K562 treated with DMSO at 1 percent for 4 hours (cell line): ENCODE measurements around the gene RTBDN. TPM values are rescaled to one million over a fixed set of nuclear protein-coding genes. Genes with fewer than 3 reads are reported as not detected.

ENCODE experiments used
- total RNA-seq: library from RNA; unstranded; fragments of 300-600 nt; gene quantifications from 2 replicates; pipeline ENCODE4 v1.2.3, GENCODE V29; 2022; ENCODE audit not compliant: insufficient read depth

The RTBDN gene
- not detected in 2 replicates for total RNA-seq

DNA sequence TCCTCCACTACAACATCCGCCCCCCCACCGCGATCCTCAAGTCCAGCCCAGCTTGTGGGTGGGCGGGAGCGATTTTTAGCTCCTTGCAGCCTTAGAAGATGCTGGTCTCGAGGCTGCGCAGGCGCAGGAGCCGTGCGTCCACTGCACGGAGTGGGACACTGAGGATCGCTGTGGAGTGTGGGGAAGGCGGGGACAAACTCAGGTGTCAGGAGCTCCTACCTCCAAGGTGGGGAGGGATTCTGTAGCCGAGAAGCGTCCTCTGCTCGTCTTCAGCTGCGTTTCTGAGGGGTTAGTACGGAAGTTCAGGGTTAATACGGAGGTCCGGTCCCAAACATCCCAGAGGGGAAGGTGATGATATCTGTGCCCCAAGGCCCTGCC lies at the start of gene RTBDN:
RTBDN (minus strand) TSS at position 14 of the 378 bp plus-strand sequence. CDS start 4,600 bp downstream, outside the sequence.

GRCh38 chr19:12881172-12881808 lies 46.9 kb upstream of the RTBDN start, which contains the start of gene DNASE2:
TSS of gene DNASE2 (minus strand) at chr19:12881449. CDS start at chr19:12881375, 74 bp downstream.

GRCh38 chr19:12838182-12838885 lies 4.0 kb upstream of the RTBDN start, which contains the start of gene MAST1:
TSS of gene MAST1 (plus strand) at chr19:12838515. CDS start at chr19:12838573, 58 bp downstream.

DNA sequence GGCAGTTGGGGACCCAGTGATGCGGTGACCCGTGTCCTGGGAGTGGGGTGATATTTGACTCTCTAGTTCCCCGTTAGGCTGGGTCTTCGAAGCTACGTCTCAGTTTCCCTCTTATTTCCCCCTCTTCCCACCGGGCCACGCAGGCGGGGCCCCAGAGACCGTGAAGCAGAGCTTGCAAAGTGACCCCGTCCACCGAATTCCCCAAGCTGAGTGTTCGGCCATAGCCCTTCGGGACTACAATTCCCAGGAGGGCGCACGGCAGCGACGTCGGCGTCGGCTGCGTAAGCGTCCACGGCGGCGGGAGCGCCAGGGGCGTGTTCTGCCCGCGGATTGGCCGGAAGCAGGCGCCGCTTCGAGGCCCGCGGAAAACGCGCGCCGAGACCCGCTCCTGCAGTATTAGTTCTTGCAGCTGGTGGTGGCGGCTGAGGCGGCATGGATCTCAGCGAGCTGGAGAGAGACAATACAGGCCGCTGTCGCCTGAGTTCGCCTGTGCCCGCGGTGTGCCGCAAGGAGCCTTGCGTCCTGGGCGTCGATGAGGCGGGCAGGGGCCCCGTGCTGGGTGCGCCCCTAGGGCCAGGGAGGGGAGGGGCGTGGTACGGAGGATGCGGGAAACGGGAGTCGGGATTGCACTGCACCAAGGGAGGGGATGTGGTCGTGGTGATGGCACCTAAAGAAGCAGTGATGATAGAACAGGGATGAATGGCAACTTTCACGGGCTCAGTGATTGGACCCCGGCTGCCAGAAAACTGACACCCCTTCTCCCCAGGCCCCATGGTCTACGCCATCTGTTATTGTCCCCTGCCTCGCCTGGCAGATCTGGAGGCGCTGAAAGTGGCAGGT lies 27.9 kb downstream of the RTBDN start, which contains the start of gene RNASEH2A:
RNASEH2A (plus strand) TSS at position 343 of the 840 bp plus-strand sequence; CDS start at position 433, 90 bp downstream.

GRCh38 chr19:12801466-12802266 lies 32.7 kb downstream of the RTBDN start, which contains the start of the genes PRDX2 and THSD8:
TSS of gene PRDX2 (minus strand) at chr19:12801800. CDS start at chr19:12801261, 539 bp downstream.
TSS of gene THSD8 (plus strand) at chr19:12802069. CDS start at chr19:12802072, 3 bp downstream.

DNA sequence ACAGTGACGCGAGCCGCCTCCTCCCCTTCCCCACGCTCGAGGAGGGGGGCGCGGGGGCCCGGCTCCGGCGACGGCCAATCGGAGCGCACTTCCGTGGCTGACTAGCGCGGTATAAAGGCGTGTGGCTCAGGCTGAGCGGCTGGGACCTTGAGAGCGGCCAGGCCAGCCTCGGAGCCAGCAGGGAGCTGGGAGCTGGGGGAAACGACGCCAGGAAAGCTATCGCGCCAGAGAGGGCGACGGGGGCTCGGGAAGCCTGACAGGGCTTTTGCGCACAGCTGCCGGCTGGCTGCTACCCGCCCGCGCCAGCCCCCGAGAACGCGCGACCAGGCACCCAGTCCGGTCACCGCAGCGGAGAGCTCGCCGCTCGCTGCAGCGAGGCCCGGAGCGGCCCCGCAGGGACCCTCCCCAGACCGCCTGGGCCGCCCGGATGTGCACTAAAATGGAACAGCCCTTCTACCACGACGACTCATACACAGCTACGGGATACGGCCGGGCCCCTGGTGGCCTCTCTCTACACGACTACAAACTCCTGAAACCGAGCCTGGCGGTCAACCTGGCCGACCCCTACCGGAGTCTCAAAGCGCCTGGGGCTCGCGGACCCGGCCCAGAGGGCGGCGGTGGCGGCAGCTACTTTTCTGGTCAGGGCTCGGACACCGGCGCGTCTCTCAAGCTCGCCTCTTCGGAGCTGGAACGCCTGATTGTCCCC lies 42.9 kb downstream of the RTBDN start, which contains the start of gene JUNB:
JUNB (plus strand) TSS at position 142 of the 706 bp plus-strand sequence; CDS start at position 428, 286 bp downstream.

Other genes starting within 250 kb of the RTBDN start
- 1.8 TPM in 2 replicates for gene ZNF490, start 223.8 kb downstream of the RTBDN start, total RNA-seq
- 4.7 and 5.7 TPM in 2 replicates for gene ZNF791, start 223.7 kb downstream of the RTBDN start, total RNA-seq
- gene MAN2B1, start 167.8 kb downstream of the RTBDN start, total RNA-seq = 112 and 118 TPM in 2 replicates
- gene WDR83, start 167.8 kb downstream of the RTBDN start, total RNA-seq = 13.2 and 16.5 TPM in 2 replicates
- gene DHPS, start 152.7 kb downstream of the RTBDN start, total RNA-seq = 115 and 119 TPM in 2 replicates
- not detected in 2 replicates for gene GNG14, start 146.6 kb downstream of the RTBDN start, total RNA-seq
- gene FBXW9, start 137.9 kb downstream of the RTBDN start, total RNA-seq = 9.8 and 12.8 TPM in 2 replicates
- gene TNPO2, start 110.6 kb downstream of the RTBDN start, total RNA-seq = 24.6 and 26.8 TPM in 2 replicates
- 429 and 468 TPM in 2 replicates for gene TRIR, start 99.9 kb downstream of the RTBDN start, total RNA-seq
- 93.8 and 110 TPM in 2 replicates for gene GET3, start 97.1 kb downstream of the RTBDN start, total RNA-seq
- gene BEST2, start 82.8 kb downstream of the RTBDN start, total RNA-seq = not detected in 2 replicates
- gene HOOK2, start 59.0 kb downstream of the RTBDN start, total RNA-seq = 14.4 and 15.7 TPM in 2 replicates
- gene JUNB, start 43.1 kb downstream of the RTBDN start, total RNA-seq = 74.2 and 74.3 TPM in 2 replicates
- gene PRDX2, start 32.8 kb downstream of the RTBDN start, total RNA-seq = 371 and 398 TPM in 2 replicates
- gene THSD8, start 32.5 kb downstream of the RTBDN start, total RNA-seq = 2.4 TPM in 1 of 2 replicates, not detected in the other
- gene RNASEH2A, start 28.0 kb downstream of the RTBDN start, total RNA-seq = 55.9 and 64.5 TPM in 2 replicates
- gene MAST1, start 3.9 kb upstream of the RTBDN start, total RNA-seq = 5.8 and 8.0 TPM in 2 replicates
- gene DNASE2, start 46.9 kb upstream of the RTBDN start, total RNA-seq = 145 and 148 TPM in 2 replicates
- 30.8 and 50.0 TPM in 2 replicates for gene KLF1, start 52.6 kb upstream of the RTBDN start, total RNA-seq
- gene GCDH, start 56.6 kb upstream of the RTBDN start, total RNA-seq = 10.2 and 12.5 TPM in 2 replicates
- gene SYCE2, start 84.7 kb upstream of the RTBDN start, total RNA-seq = 1.4 and 2.5 TPM in 2 replicates
- gene FARSA, start 99.1 kb upstream of the RTBDN start, total RNA-seq = 105 and 107 TPM in 2 replicates
- gene CALR, start 104.0 kb upstream of the RTBDN start, total RNA-seq = 624 and 631 TPM in 2 replicates
- gene RAD23A, start 111.3 kb upstream of the RTBDN start, total RNA-seq = 148 and 165 TPM in 2 replicates
- 32.9 and 34.3 TPM in 2 replicates for gene GADD45GIP1, start 122.6 kb upstream of the RTBDN start, total RNA-seq
- gene DAND5, start 135.0 kb upstream of the RTBDN start, total RNA-seq = 0.71 TPM in 1 of 2 replicates, not detected in the other
- 7.7 and 11.9 TPM in 2 replicates for gene NFIX, start 160.9 kb upstream of the RTBDN start, total RNA-seq